Liver (tissue), 9 donors: ENCODE measurements around the gene ZNF579. TPM values are rescaled to one million over a fixed set of nuclear protein-coding genes. Genes with fewer than 3 reads are reported as not detected.

Experiments used
- DNase-seq: peaks from one replicate; pipeline ENCODE4 v3.0.0-alpha.2; 2017; ENCODE audit warnings: low spot score
- H3K27ac ChIP-seq, 2 donors: one replicate each; pipeline ENCODE4 v1.7.0; 2013; ENCODE audit warnings: inconsistent platforms in 2 of 2, low read length in 2 of 2, control low read depth in 1 of 2, low read depth in 1 of 2, mild to moderate bottlenecking in 1 of 2
- H3K27me3 ChIP-seq, 4 donors: one replicate each; pipeline versions ENCODE4 v1.6.1 to v1.7.0; 2013; ENCODE audit warnings: low read length in 3 of 4, inconsistent platforms in 1 of 4, mild to moderate bottlenecking in 1 of 4, moderate library complexity in 1 of 4; ENCODE audit not compliant: control insufficient read depth in 4 of 4, insufficient read depth in 4 of 4
- H3K36me3 ChIP-seq, 4 donors: one replicate each; pipeline versions ENCODE4 v1.6.1 to v1.7.0; 2013; ENCODE audit warnings: low read length in 3 of 4, mild to moderate bottlenecking in 3 of 4, low read depth in 1 of 4, moderate library complexity in 1 of 4; ENCODE audit not compliant: control insufficient read depth in 4 of 4, insufficient read depth in 3 of 4
- H3K4me1 ChIP-seq, 4 donors: one replicate each; pipeline versions ENCODE4 v1.6.1 to v1.7.0; 2013; ENCODE audit warnings: low read length in 3 of 4, mild to moderate bottlenecking in 3 of 4, moderate library complexity in 1 of 4; ENCODE audit not compliant: control insufficient read depth in 4 of 4, insufficient read depth in 4 of 4
- H3K4me3 ChIP-seq, 3 donors: one replicate each; pipeline versions ENCODE4 v1.6.1 to v1.7.0; 2013; ENCODE audit warnings: low read length in 3 of 3, control low read depth in 1 of 3, low read depth in 1 of 3, mild to moderate bottlenecking in 1 of 3
- H3K9ac ChIP-seq, 2 donors: one replicate each; pipeline ENCODE4 v1.7.0; 2013; ENCODE audit warnings: low read length in 2 of 2, mild to moderate bottlenecking in 2 of 2, moderate library complexity in 2 of 2, control low read depth in 1 of 2, low read depth in 1 of 2
- H3K9me3 ChIP-seq, 4 donors: one replicate each; pipeline versions ENCODE4 v1.6.1 to v1.7.0; 2013; ENCODE audit warnings: low read length in 3 of 4; ENCODE audit not compliant: control insufficient read depth in 4 of 4
- ATF3 ChIP-seq: IDR thresholded peaks from 2 replicates; pipeline ENCODE4 v1.6.1; 2016; ENCODE audit warnings: antibody characterized with exemption
- CTCF ChIP-seq: fragments of 150-350 bp; IDR thresholded peaks from 2 replicates; pipeline ENCODE4 v1.5.1; 2017; ENCODE audit warnings: improper control_type of control experiment, low read depth, low read length; ENCODE audit not compliant: missing input control
- EGR1 ChIP-seq, 2 donors: IDR thresholded peaks; 2 replicates each; pipeline ENCODE4 v1.6.1; 2016 to 2018; ENCODE audit warnings: antibody characterized with exemption in 2 of 2, low read depth in 2 of 2
- FOXA1 ChIP-seq: IDR thresholded peaks from 2 replicates; pipeline ENCODE4 v1.6.1; 2016; ENCODE audit warnings: antibody characterized with exemption
- FOXA2 ChIP-seq: IDR thresholded peaks from 2 replicates; pipeline ENCODE4 v1.6.1; 2016; ENCODE audit warnings: antibody characterized with exemption
- GABPA ChIP-seq, 2 donors: IDR thresholded peaks in 1 of 2; conservative IDR thresholded peaks in 1 of 2; 2 replicates each; pipeline ENCODE4 v1.6.1; 2016; ENCODE audit warnings: antibody characterized with exemption in 2 of 2, mild to moderate bottlenecking in 1 of 2, moderate library complexity in 1 of 2
- HNF4A ChIP-seq, 2 donors: conservative IDR thresholded peaks; 2 replicates each; pipeline ENCODE4 v1.6.1; 2016; ENCODE audit warnings: antibody characterized with exemption in 2 of 2, mild to moderate bottlenecking in 2 of 2
- HNF4G ChIP-seq: IDR thresholded peaks from 2 replicates; pipeline ENCODE4 v1.6.1; 2016; ENCODE audit warnings: antibody characterized with exemption
- JUND ChIP-seq, 2 donors: IDR thresholded peaks; 2 replicates each; pipeline ENCODE4 v1.6.1; 2016; ENCODE audit warnings: antibody characterized with exemption in 2 of 2
- MAX ChIP-seq: IDR thresholded peaks from 2 replicates; pipeline ENCODE4 v1.6.1; 2016; ENCODE audit warnings: antibody characterized with exemption
- NR2F2 ChIP-seq: IDR thresholded peaks from 2 replicates; pipeline ENCODE4 v1.6.1; 2016; ENCODE audit warnings: antibody characterized with exemption
- RAD21 ChIP-seq, 2 donors: IDR thresholded peaks; 2 replicates each; pipeline ENCODE4 v1.6.1; 2016; ENCODE audit warnings: antibody characterized with exemption in 2 of 2, mild to moderate bottlenecking in 2 of 2
- REST ChIP-seq: IDR thresholded peaks from 2 replicates; pipeline ENCODE4 v1.6.1; 2016; ENCODE audit warnings: antibody characterized with exemption, mild to moderate bottlenecking
- RXRA ChIP-seq, 2 donors: IDR thresholded peaks; 2 replicates each; pipeline ENCODE4 v1.6.1; 2017 to 2018; ENCODE audit warnings: antibody characterized with exemption in 2 of 2, mild to moderate bottlenecking in 1 of 2
- SP1 ChIP-seq: IDR thresholded peaks from 2 replicates; pipeline ENCODE4 v1.6.1; 2018; ENCODE audit warnings: antibody characterized with exemption, mild to moderate bottlenecking
- TAF1 ChIP-seq: conservative IDR thresholded peaks from 2 replicates; pipeline ENCODE4 v1.6.1; 2016; ENCODE audit warnings: antibody characterized with exemption, mild to moderate bottlenecking
- YY1 ChIP-seq: IDR thresholded peaks from 2 replicates; pipeline ENCODE4 v1.6.1; 2016; ENCODE audit warnings: antibody characterized with exemption, mild to moderate bottlenecking
- ZBTB33 ChIP-seq: IDR thresholded peaks from 2 replicates; pipeline ENCODE4 v1.6.1; 2016; ENCODE audit warnings: antibody characterized with exemption
- WGBS: extraction: QIAGEN DNeasy Blood & Tissue Kit; methylation state at CpG from one replicate; pipeline ENCODE4 v1.1.7; 2013; 5-methylcytosine and 5-hydroxymethylcytosine counted together
- polyA plus RNA-seq, 2 donors: library from polyadenylated mRNA; stranded (reverse) in 1 of 2; unstranded in 1 of 2; fragments of 200-250 nt in 1 of 2; fragments of >200 nt in 1 of 2; fragmentation: Nextera tagmentation in 1 of 2; extraction: Ambion mirVana in 1 of 2; gene quantifications; one replicate each; pipeline versions ENCODE4 v1.2.1 to v1.2.3, GENCODE V29; 2013 to 2015
- total RNA-seq, 2 donors: library from RNA; depleted of rRNA; stranded (reverse); fragments of >200 nt; gene quantifications; one replicate each; pipeline ENCODE4 v1.2.3, GENCODE V29; 2014
- donor health status: healthy.
- donor health status: healthy.
- donor health status: healthy.
- donor health status: healthy.
- donor health status: healthy.

ZNF579 gene
- total and polyA plus RNA-seq, 4 donors = 0.92 to 3.3 (median 1.2) TPM

- Histone ChIP-seq H3K4me3 (no peak overlapping the region), H3K9me3 (no peaks in the 10 kb centered on the region), H3K4me1 (no peaks in the 10 kb centered on the region), H3K9ac (no peak overlapping the region), H3K36me3 (no peaks in the 10 kb centered on the region), H3K27me3 (peaks cover 0 to 3% (median 1%) of the 10 kb centered on the region in 4 donors), H3K27ac (no peak overlapping the region)
- TF ChIP-seq JUND (IDR thresholded peaks at IDR 0.05) = no peak
- TF ChIP-seq REST = no peak
- no peak for TF ChIP-seq SP1
- TF ChIP-seq GABPA (IDR thresholded peaks at IDR 0.05 in 1 of 2, conservative IDR thresholded peaks at IDR 0.05 in 1 of 2) = no peak
- TF ChIP-seq ZBTB33 = no peak
- TF ChIP-seq ATF3 = no peak
- TF ChIP-seq HNF4G = no peak
- TF ChIP-seq YY1 = no peak
- TF ChIP-seq MAX = no peak
- DNase-seq = no peak
Observed at GRCh38 chr19:55567708-55568328, 12.8 kb downstream of the ZNF579 start.

GRCh38 chr19:55566823-55567222 lies 13.8 kb downstream of the ZNF579 start:
- DNase-seq = no peak
- no peak for TF ChIP-seq EGR1 (IDR thresholded peaks at IDR 0.05; ENCODE audit: low read depth in 2 of 2)
- no peak for TF ChIP-seq FOXA1
- TF ChIP-seq YY1 = no peak
- no peak for TF ChIP-seq SP1
- no peak for TF ChIP-seq FOXA2
- no peak for TF ChIP-seq ATF3
- TF ChIP-seq CTCF = no peak
- TF ChIP-seq TAF1 = no peak
- TF ChIP-seq RAD21 (IDR thresholded peaks at IDR 0.05) = no peak
- TF ChIP-seq HNF4A (conservative IDR thresholded peaks at IDR 0.05) = no peak
- no peak for TF ChIP-seq NR2F2
- TF ChIP-seq ZBTB33 = no peak
- no peak for TF ChIP-seq HNF4G
- no peak for TF ChIP-seq GABPA (IDR thresholded peaks at IDR 0.05 in 1 of 2, conservative IDR thresholded peaks at IDR 0.05 in 1 of 2)
- TF ChIP-seq RXRA (IDR thresholded peaks at IDR 0.05) = no peak
- 44% methylated on average over 9 of the region's 9 CpGs for WGBS
- peaks cover 0 to 3% (median 1%) of the 10 kb centered on the region in 4 donors for H3K27me3 ChIP-seq
- H3K4me3 ChIP-seq = no peak overlapping the region
- no peaks in the 10 kb centered on the region for H3K9me3 ChIP-seq
- H3K4me1 ChIP-seq = no peaks in the 10 kb centered on the region
- H3K9ac ChIP-seq = no peak overlapping the region
- H3K27ac ChIP-seq = no peak overlapping the region
- no peaks in the 10 kb centered on the region for H3K36me3 ChIP-seq
